ENCODE results near the gene SH3BGRL2. TPM values are rescaled to one million over a fixed set of nuclear protein-coding genes. Genes with fewer than 3 reads are reported as not detected.

The SH3BGRL2 gene
- total RNA-seq, 2 donors from 2014 or later: 26.4 to 29.1 TPM

DNA sequence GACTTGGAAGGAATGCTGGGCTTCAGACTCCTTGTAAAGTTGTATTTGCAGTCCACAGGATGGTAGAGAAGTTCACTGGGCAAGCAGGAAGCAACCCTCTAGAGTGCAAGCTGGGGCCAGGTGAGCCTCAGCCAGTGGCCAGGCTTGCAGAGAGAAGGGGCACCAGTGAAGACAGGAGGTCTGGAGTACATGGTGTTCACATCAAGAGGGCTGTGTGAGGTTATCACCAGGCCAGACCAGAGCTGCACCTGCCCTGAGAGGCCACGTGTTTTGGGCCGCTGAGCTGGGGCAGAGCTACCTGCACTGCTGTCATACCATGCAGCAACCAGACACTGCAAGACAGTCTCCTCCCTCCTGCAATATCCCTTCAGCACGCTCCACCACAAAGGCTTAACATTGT lies 79.0 kb downstream of the SH3BGRL2 start:
- H3K9me3 ChIP-seq: no peaks in the 10 kb centered on the region
- peak in 1 of 4 donors; percentile 11 for DNase-seq
- no peak for TF ChIP-seq POLR2A (IDR thresholded peaks at IDR 0.05)
- no peak overlapping the region for H3K4me3 ChIP-seq
- H3K4me1 ChIP-seq: peaks cover 8% of the 10 kb centered on the region
- H3K27ac ChIP-seq: no peak overlapping the region
- intact Hi-C loops (cut with DNase I): loop anchor here (10.0 kb wide), 1 partner anchor 125 kb away; no protein-coding TSS in a partner anchor
- WGBS, 2 donors: 54 to 61% methylated on average over 3 of the region's 3 CpGs
- no peaks in the 10 kb centered on the region for H3K27me3 ChIP-seq
- H3K36me3 ChIP-seq (replicated peaks in 1 of 2; ENCODE audit: insufficient read depth in 1 of 2, low read depth in 2 of 2): no peaks in the 10 kb centered on the region
- peak; percentile 15 for ATAC-seq

DNA sequence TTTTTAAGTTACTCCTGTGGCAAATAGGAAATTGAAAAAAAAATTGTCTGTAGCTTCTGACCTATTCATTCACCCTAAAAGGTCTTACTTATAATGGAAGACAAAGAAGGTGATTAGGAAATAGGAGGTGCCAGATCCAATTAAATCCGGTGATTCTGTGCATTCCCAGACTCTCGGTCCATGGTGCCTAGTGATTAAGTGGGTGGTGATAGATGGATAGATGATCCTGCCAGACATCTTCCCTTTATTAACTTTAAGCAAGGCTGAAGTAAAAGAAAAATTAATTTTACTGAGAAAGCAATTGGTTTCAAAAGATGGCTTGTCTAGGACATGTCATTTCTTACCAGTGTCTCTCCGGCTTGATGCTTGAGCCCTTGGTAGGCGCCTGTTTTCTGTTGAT lies 80.0 kb downstream of the SH3BGRL2 start:
- DNase-seq: no peak
- no peaks in the 10 kb centered on the region for H3K36me3 ChIP-seq (replicated peaks in 1 of 2; ENCODE audit: insufficient read depth in 1 of 2, low read depth in 2 of 2)
- H3K4me1 ChIP-seq: peaks cover 8% of the 10 kb centered on the region
- no peak overlapping the region for H3K27ac ChIP-seq
- intact Hi-C loops (cut with DNase I): loop anchor here (10.0 kb wide), 1 partner anchor 126 kb away; no protein-coding TSS in a partner anchor
- no peak for ATAC-seq
- H3K27me3 ChIP-seq: no peaks in the 10 kb centered on the region
- 91 to 93% methylated on average over 4 of the region's 4 CpGs for WGBS, 2 donors
- TF ChIP-seq, protein P1, sequence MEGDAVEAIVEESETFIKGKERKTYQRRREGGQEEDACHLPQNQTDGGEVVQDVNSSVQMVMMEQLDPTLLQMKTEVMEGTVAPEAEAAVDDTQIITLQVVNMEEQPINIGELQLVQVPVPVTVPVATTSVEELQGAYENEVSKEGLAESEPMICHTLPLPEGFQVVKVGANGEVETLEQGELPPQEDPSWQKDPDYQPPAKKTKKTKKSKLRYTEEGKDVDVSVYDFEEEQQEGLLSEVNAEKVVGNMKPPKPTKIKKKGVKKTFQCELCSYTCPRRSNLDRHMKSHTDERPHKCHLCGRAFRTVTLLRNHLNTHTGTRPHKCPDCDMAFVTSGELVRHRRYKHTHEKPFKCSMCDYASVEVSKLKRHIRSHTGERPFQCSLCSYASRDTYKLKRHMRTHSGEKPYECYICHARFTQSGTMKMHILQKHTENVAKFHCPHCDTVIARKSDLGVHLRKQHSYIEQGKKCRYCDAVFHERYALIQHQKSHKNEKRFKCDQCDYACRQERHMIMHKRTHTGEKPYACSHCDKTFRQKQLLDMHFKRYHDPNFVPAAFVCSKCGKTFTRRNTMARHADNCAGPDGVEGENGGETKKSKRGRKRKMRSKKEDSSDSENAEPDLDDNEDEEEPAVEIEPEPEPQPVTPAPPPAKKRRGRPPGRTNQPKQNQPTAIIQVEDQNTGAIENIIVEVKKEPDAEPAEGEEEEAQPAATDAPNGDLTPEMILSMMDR (IDR thresholded peaks at IDR 0.05): no peak
- no peak for TF ChIP-seq POLR2A (IDR thresholded peaks at IDR 0.05)
- no peaks in the 10 kb centered on the region for H3K9me3 ChIP-seq
- H3K4me3 ChIP-seq: no peak overlapping the region

DNA sequence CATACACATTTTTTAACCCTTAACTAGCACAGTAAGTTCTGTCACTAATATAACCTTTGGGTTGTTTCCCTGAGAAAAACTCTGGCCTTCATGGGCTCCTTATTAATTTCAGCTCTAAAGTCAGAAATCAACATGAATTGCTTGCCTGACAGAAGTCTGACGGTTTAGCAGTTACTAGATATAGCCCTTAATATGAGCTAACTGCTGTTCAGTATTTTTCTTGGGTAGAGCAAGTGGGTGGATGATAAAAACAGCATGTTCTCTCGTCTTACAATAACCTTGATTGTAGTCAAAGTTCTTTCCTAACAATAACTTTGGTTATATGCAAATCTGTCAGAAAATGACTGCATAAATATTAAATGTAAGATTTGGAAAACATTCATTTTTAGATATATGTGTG lies 81.0 kb downstream of the SH3BGRL2 start:
- Histone ChIP-seq H3K4me3 (no peak overlapping the region), H3K27ac (no peak overlapping the region), H3K9me3 (no peaks in the 10 kb centered on the region), H3K27me3 (no peaks in the 10 kb centered on the region), H3K4me1 (peaks cover 8% of the 10 kb centered on the region), H3K36me3 (replicated peaks in 1 of 2; ENCODE audit: insufficient read depth in 1 of 2, low read depth in 2 of 2) (no peaks in the 10 kb centered on the region)
- no peak for DNase-seq
- no peak for TF ChIP-seq POLR2A (IDR thresholded peaks at IDR 0.05)
- TF ChIP-seq, protein P1 (IDR thresholded peaks at IDR 0.05): no peak
- WGBS, 2 donors: 43% methylated on average over 2 of the region's 2 CpGs
- ATAC-seq: no peak
- intact Hi-C loops (cut with DNase I): loop anchor here (10.0 kb wide), 1 partner anchor 127 kb away; no protein-coding TSS in a partner anchor

DNA sequence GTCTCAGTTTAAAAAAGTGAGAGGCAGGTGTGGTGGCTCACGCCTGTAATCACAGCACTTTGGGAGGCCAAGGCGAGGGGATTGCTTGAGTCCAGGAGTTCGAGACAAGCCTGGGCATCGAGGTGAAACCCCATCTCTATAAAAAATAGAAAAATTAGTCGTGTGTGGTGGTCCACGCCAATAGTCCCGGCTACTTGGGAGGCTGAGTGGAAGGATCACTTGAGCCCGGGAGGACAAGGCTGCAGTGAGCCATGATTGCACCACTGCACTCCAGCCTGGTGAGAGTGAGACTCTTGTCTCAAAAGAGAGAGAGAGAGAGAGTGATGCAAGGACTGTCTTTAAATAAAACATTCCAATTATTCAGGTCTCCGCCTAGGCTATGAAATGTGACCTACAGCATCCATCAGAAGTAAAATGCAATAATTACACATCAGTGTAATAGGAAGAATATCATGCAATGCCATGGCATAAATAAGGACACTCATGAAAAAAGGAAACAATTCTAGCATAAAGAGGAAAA lies 81.5 kb downstream of the SH3BGRL2 start:
- H3K27ac ChIP-seq: no peak overlapping the region
- H3K4me3 ChIP-seq: no peak overlapping the region
- TF ChIP-seq POLR2A (IDR thresholded peaks at IDR 0.05): no peak
- TF ChIP-seq, protein P1 (IDR thresholded peaks at IDR 0.05): no peak
- no peak for DNase-seq
- intact Hi-C loops (cut with DNase I): loop anchor here (10.0 kb wide), 1 partner anchor 128 kb away; no protein-coding TSS in a partner anchor
- no peaks in the 10 kb centered on the region for H3K9me3 ChIP-seq
- H3K4me1 ChIP-seq: peaks cover 8% of the 10 kb centered on the region
- no peaks in the 10 kb centered on the region for H3K27me3 ChIP-seq
- no peaks in the 10 kb centered on the region for H3K36me3 ChIP-seq (replicated peaks in 1 of 2; ENCODE audit: insufficient read depth in 1 of 2, low read depth in 2 of 2)
- no peak for ATAC-seq
- WGBS, 2 donors: 80 to 86% methylated on average over 9 of the region's 9 CpGs

DNA sequence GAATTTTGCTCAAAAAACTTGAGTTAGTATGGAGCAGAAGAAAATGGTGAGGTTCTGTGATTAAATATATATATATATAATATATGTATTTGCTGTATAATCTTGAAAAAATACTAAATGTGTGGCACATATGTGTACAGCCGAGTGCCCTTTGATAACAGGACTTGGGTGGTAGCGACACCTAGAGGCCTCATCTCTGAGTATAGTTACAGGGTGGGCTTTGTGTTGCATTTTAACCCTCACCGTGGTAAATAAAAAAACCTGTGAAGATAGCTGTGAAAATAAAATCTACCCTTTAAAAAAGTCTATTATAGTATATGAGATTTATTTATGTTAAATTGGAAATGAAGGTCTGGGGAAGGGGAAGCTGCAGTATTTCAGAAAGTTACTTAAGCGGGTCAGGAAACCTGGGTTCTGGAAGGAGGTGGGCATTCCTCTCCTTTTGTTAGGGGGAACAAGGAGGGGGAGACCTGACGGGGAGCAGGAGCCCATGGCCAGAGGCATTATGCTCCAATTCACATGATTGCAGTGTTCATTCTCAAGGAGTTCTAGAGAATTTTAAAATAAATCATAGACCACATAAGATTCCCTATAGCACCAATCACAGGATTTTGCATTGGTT lies 82.7 kb downstream of the SH3BGRL2 start:
- no peak for TF ChIP-seq POLR2A (IDR thresholded peaks at IDR 0.05)
- TF ChIP-seq, protein P1 (IDR thresholded peaks at IDR 0.05): peak; percentile 49 to 73 (median 69)
- no peaks in the 10 kb centered on the region for H3K9me3 ChIP-seq
- H3K4me1 ChIP-seq: peaks cover 8% of the 10 kb centered on the region
- H3K27me3 ChIP-seq: no peaks in the 10 kb centered on the region
- ATAC-seq (peak; percentile 74), DNase-seq (peak; percentile 50 to 73 (median 65))
- no peaks in the 10 kb centered on the region for H3K36me3 ChIP-seq (replicated peaks in 1 of 2; ENCODE audit: insufficient read depth in 1 of 2, low read depth in 2 of 2)
- WGBS, 2 donors: 17 to 19% methylated on average over 5 of the region's 5 CpGs
- H3K27ac ChIP-seq: no peak overlapping the region
- H3K4me3 ChIP-seq: no peak overlapping the region
- intact Hi-C loops (cut with DNase I): loop anchor here (10.0 kb wide), 1 partner anchor 129 kb away; no protein-coding TSS in a partner anchor
